Stomach smooth muscle (tissue), 2 donors: ENCODE results near the gene RBM44.
"Not testable (repeated sequence)": the region's sequence is repeated elsewhere in the genome, so short reads cannot be mapped to it uniquely, and the experiment has no call there.

Experiments used
- H3K27ac ChIP-seq: one replicate; pipeline ENCODE4 v1.7.0; 2013; ENCODE audit warnings: mild to moderate bottlenecking, low read length, inconsistent platforms
- H3K27me3 ChIP-seq, 2 donors: one replicate each; pipeline ENCODE4 v1.7.0; 2013; ENCODE audit warnings: low read length in 2 of 2; ENCODE audit not compliant: insufficient read depth in 2 of 2, control insufficient read depth in 1 of 2
- H3K36me3 ChIP-seq, 2 donors: one replicate each; pipeline ENCODE4 v1.7.0; 2013; ENCODE audit warnings: low read length in 2 of 2; ENCODE audit not compliant: control insufficient read depth in 2 of 2, insufficient read depth in 2 of 2
- H3K4me1 ChIP-seq: one replicate; pipeline ENCODE4 v1.7.0; 2013; ENCODE audit warnings: low read length; ENCODE audit not compliant: control insufficient read depth, insufficient read depth
- H3K4me3 ChIP-seq, 2 donors: one replicate each; pipeline ENCODE4 v1.7.0; 2013; ENCODE audit warnings: low read length in 2 of 2
- H3K9ac ChIP-seq, 2 donors: one replicate each; pipeline ENCODE4 v1.7.0; 2013; ENCODE audit warnings: low read length in 2 of 2, mild to moderate bottlenecking in 1 of 2
- H3K9me3 ChIP-seq, 2 donors: one replicate each; pipeline ENCODE4 v1.7.0; 2013; ENCODE audit warnings: low read length in 2 of 2; ENCODE audit not compliant: control insufficient read depth in 2 of 2
- donor health status: healthy.
- donor health status: Pancreatic carcinoma.

Gene RBM44

GRCh38 chr2:237782181-237782580 is 16.4 kb upstream of the RBM44 start:
- Histone ChIP-seq H3K4me3 (no peak overlapping the region), H3K4me1 (no peaks in the 10 kb centered on the region), H3K9ac (no peak overlapping the region), H3K27me3 (no peaks in the 10 kb centered on the region), H3K36me3 (peaks cover 24 to 42% of the 10 kb centered on the region in 2 donors), H3K9me3 (peaks cover 0 to 4% of the 10 kb centered on the region in 2 donors), H3K27ac (no peak overlapping the region)

- H3K4me3 ChIP-seq, H3K9me3 ChIP-seq, H3K9ac ChIP-seq, H3K27me3 ChIP-seq, H3K4me1 ChIP-seq, H3K27ac ChIP-seq: not testable (repeated sequence)
- peaks cover 22 to 32% of the 10 kb centered on the region in 2 donors for H3K36me3 ChIP-seq
Measured at GRCh38 chr2:237783678-237784077, 14.9 kb upstream of the RBM44 start.

- no peak overlapping the region for H3K27ac ChIP-seq
- H3K4me3 ChIP-seq: no peak overlapping the region
- peaks cover 8% of the 10 kb centered on the region in 2 donors for H3K36me3 ChIP-seq
- peaks cover 0 to 5% of the 10 kb centered on the region in 2 donors for H3K9me3 ChIP-seq
- no peaks in the 10 kb centered on the region for H3K4me1 ChIP-seq
- H3K27me3 ChIP-seq: no peaks in the 10 kb centered on the region
- no peak overlapping the region for H3K9ac ChIP-seq
Measured at GRCh38 chr2:237786936-237787335, 11.6 kb upstream of the RBM44 start.

- Histone ChIP-seq H3K36me3 (peaks cover 0 to under 1% of the 10 kb centered on the region in 2 donors), H3K4me3 (no peak overlapping the region), H3K9ac (no peak overlapping the region)
Measured at GRCh38 chr2:237790353-237790752, 8.2 kb upstream of the RBM44 start.

GRCh38 chr2:237791977-237792727 is 6.4 kb upstream of the RBM44 start:
- Histone ChIP-seq H3K4me3 (no peak overlapping the region), H3K9me3 (peaks cover 0 to 2% of the 10 kb centered on the region in 2 donors)

More at GRCh38 chr2:237790353-237790752, 8.2 kb upstream of the RBM44 start:
- Histone ChIP-seq H3K27ac (no peak overlapping the region), H3K27me3 (no peaks in the 10 kb centered on the region), H3K4me1 (no peaks in the 10 kb centered on the region), H3K9me3 (peaks cover 0 to 5% of the 10 kb centered on the region in 2 donors)

GRCh38 chr2:237797253-237797652 is 1.3 kb upstream of the RBM44 start:
- H3K27ac ChIP-seq: no peak overlapping the region
- H3K9me3 ChIP-seq: peaks cover 0 to 2% of the 10 kb centered on the region in 2 donors
- no peak overlapping the region for H3K9ac ChIP-seq
- no peaks in the 10 kb centered on the region for H3K36me3 ChIP-seq
- H3K4me3 ChIP-seq: no peak overlapping the region
- H3K4me1 ChIP-seq: no peaks in the 10 kb centered on the region
- no peaks in the 10 kb centered on the region for H3K27me3 ChIP-seq

More at GRCh38 chr2:237791977-237792727, 6.4 kb upstream of the RBM44 start:
- Histone ChIP-seq H3K4me1 (no peaks in the 10 kb centered on the region), H3K36me3 (no peaks in the 10 kb centered on the region), H3K27me3 (no peaks in the 10 kb centered on the region), H3K27ac (no peak overlapping the region), H3K9ac (no peak overlapping the region)

GRCh38 chr2:237799060-237799428 is 465 bp downstream of the RBM44 start:
- Histone ChIP-seq H3K9me3 (peaks cover 0 to 2% of the 10 kb centered on the region in 2 donors), H3K36me3 (no peaks in the 10 kb centered on the region), H3K4me1 (no peaks in the 10 kb centered on the region), H3K27ac (no peak overlapping the region), H3K27me3 (no peaks in the 10 kb centered on the region), H3K9ac (no peak overlapping the region), H3K4me3 (no peak overlapping the region)

GRCh38 chr2:237801466-237801865 is 2.9 kb downstream of the RBM44 start:
- no peak overlapping the region for H3K27ac ChIP-seq
- peaks cover 0 to 2% of the 10 kb centered on the region in 2 donors for H3K9me3 ChIP-seq
- H3K9ac ChIP-seq: no peak overlapping the region
- H3K4me1 ChIP-seq: no peaks in the 10 kb centered on the region
- no peaks in the 10 kb centered on the region for H3K36me3 ChIP-seq
- H3K4me3 ChIP-seq: no peak overlapping the region
- no peaks in the 10 kb centered on the region for H3K27me3 ChIP-seq

GRCh38 chr2:237806334-237806733 is 7.8 kb downstream of the RBM44 start:
- Histone ChIP-seq H3K27ac (no peak overlapping the region), H3K4me1 (peaks cover 2% of the 10 kb centered on the region), H3K27me3 (no peaks in the 10 kb centered on the region), H3K36me3 (no peaks in the 10 kb centered on the region), H3K4me3 (no peak overlapping the region), H3K9ac (no peak overlapping the region), H3K9me3 (no peaks in the 10 kb centered on the region)

- Histone ChIP-seq H3K36me3 (no peaks in the 10 kb centered on the region), H3K27ac (no peak overlapping the region), H3K4me3 (no peak overlapping the region), H3K9ac (no peak overlapping the region), H3K27me3 (no peaks in the 10 kb centered on the region), H3K4me1 (no peaks in the 10 kb centered on the region), H3K9me3 (no peaks in the 10 kb centered on the region)
Measured at GRCh38 chr2:237815637-237816036, 17.1 kb downstream of the RBM44 start.

GRCh38 chr2:237816531-237816930 is 18.0 kb downstream of the RBM44 start:
- no peaks in the 10 kb centered on the region for H3K4me1 ChIP-seq
- H3K27me3 ChIP-seq: no peaks in the 10 kb centered on the region
- H3K4me3 ChIP-seq: no peak overlapping the region
- no peaks in the 10 kb centered on the region for H3K9me3 ChIP-seq
- no peak overlapping the region for H3K9ac ChIP-seq
- H3K27ac ChIP-seq: no peak overlapping the region
- no peaks in the 10 kb centered on the region for H3K36me3 ChIP-seq
